Stomach (tissue), 4 donors: ENCODE data around the gene DCTN2.

Experiments used
- EP300 ChIP-seq: sonication (generic); formaldehyde crosslinking; IDR thresholded peaks from one replicate; pipeline ENCODE4 v1.6.1; 2017; ENCODE audit warnings: antibody characterized with exemption
- TF ChIP-seq, protein P1 (sequence below), 7 experiments: fragments of 450-650 bp in 4 of 7; fragments of 200-600 bp in 3 of 7; sonication (generic) in 3 of 7; IDR thresholded peaks; one replicate each; pipeline ENCODE4 v1.5.1; 2016 to 2019; ENCODE audit warnings: antibody characterized with exemption in 7 of 7, control low read depth in 2 of 7, mild to moderate bottlenecking in 1 of 7

- TF ChIP-seq, protein P1, sequence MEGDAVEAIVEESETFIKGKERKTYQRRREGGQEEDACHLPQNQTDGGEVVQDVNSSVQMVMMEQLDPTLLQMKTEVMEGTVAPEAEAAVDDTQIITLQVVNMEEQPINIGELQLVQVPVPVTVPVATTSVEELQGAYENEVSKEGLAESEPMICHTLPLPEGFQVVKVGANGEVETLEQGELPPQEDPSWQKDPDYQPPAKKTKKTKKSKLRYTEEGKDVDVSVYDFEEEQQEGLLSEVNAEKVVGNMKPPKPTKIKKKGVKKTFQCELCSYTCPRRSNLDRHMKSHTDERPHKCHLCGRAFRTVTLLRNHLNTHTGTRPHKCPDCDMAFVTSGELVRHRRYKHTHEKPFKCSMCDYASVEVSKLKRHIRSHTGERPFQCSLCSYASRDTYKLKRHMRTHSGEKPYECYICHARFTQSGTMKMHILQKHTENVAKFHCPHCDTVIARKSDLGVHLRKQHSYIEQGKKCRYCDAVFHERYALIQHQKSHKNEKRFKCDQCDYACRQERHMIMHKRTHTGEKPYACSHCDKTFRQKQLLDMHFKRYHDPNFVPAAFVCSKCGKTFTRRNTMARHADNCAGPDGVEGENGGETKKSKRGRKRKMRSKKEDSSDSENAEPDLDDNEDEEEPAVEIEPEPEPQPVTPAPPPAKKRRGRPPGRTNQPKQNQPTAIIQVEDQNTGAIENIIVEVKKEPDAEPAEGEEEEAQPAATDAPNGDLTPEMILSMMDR (IDR thresholded peaks at IDR 0.05) = no peak
- TF ChIP-seq EP300 = no peak
Measured at GRCh38 chr12:57526477-57527126, 20.4 kb downstream of the DCTN2 start.
